A549 (cell line): ENCODE measurements around the gene JADE3. TPM values are rescaled to one million over a fixed set of nuclear protein-coding genes. Genes with fewer than 3 reads are reported as not detected.

Source experiments
- ATAC-seq, 2 experiments: fragments of 200-7000 bp in 1 of 2; fragments of >200 bp in 1 of 2; cut with Nextera tagmentation in 1 of 2; cut with Tn5 transposase in 1 of 2; 3 replicates each; pipeline versions ENCODE4 v1.8.0 to v1.9.1; 2018 to 2020; ENCODE audit warnings: mild to moderate bottlenecking in 1 of 2, moderate library complexity in 1 of 2
- CTCF ChIA-PET: fragments of 300-600 bp; sonication (Branson Sonifier 250); formaldehyde crosslinking; extraction: SDS; loops from one replicate; lab custom pipeline; 2021; ENCODE audit warnings: antibody characterized with exemption, inconsistent platforms; lab: Yijun Ruan, JAX
- POLR2A ChIA-PET: fragments of 350-600 bp; formaldehyde crosslinking; extraction: SDS; loops from one replicate; lab custom pipeline; 2021; ENCODE audit warnings: antibody characterized with exemption, inconsistent platforms; lab: Yijun Ruan, JAX
- DNase-seq, 2 experiments: peaks; one replicate each; pipeline versions ENCODE4 v3.0.0 to v3.0.0-alpha.2; 2011 to 2016; ENCODE audit warnings: low read depth in 1 of 2, low spot score in 1 of 2
- FAIRE-seq: peaks from 2 replicates; lab custom pipeline; 2011; peaks lifted over from hg19 to GRCh38; lab: Jason Lieb, UNC
- H3K27ac ChIP-seq, 2 experiments: fragments of >200 bp; sonication (Bioruptor Twin); formaldehyde crosslinking; 3 replicates each; pipeline ENCODE4 v1.5.1; 2016 to 2017
- H3K4me1 ChIP-seq: fragments of >200 bp; sonication (Bioruptor Twin); formaldehyde crosslinking; 3 replicates; pipeline ENCODE4 v1.6.1; 2016
- H3K4me2 ChIP-seq: fragments of >200 bp; sonication (Bioruptor Twin); formaldehyde crosslinking; 3 replicates; pipeline ENCODE4 v1.6.1; 2016
- H3K4me3 ChIP-seq: fragments of >200 bp; sonication (Bioruptor Twin); formaldehyde crosslinking; 3 replicates; pipeline ENCODE4 v1.5.1; 2016
- H3K9me3 ChIP-seq: fragments of >200 bp; sonication (Bioruptor Twin); formaldehyde crosslinking; 3 replicates; pipeline ENCODE4 v1.6.1; 2016
- ATOH8 ChIP-seq: fragments of 250-450 bp; sonication (Bioruptor Pico); IDR thresholded peaks from 2 replicates; pipeline ENCODE4 v1.5.0; 2020; ENCODE audit warnings: low read depth, mild to moderate bottlenecking, moderate library complexity
- BHLHE40 ChIP-seq: IDR thresholded peaks from 2 replicates; pipeline ENCODE4 v1.6.1; 2012; ENCODE audit warnings: low read depth, low read length, inconsistent platforms
- CBX8 ChIP-seq: fragments of 200-600 bp; sonication (generic); IDR thresholded peaks from 2 replicates; pipeline ENCODE4 v1.6.1; 2016
- CEBPB ChIP-seq, 2 experiments: fragments of >200 bp in 1 of 2; sonication (Bioruptor Twin) in 1 of 2; formaldehyde crosslinking in 1 of 2; IDR thresholded peaks; 2 replicates each; pipeline ENCODE4 v1.6.1; 2012 to 2016
- CHD2 ChIP-seq: fragments of 150-350 bp; IDR thresholded peaks from 2 replicates; pipeline ENCODE4 v1.6.1; 2014; ENCODE audit warnings: low read length; ENCODE audit not compliant: partially characterized antibody
- CHD4 ChIP-seq: fragments of 200-600 bp; sonication (generic); IDR thresholded peaks from 2 replicates; pipeline ENCODE4 v1.6.1; 2016; ENCODE audit warnings: antibody characterized with exemption, mild to moderate bottlenecking, borderline replicate concordance
- CTCF ChIP-seq: fragments of >200 bp; sonication (Bioruptor Twin); formaldehyde crosslinking; IDR thresholded peaks from 3 replicates; pipeline ENCODE4 v1.5.1; 2016
- E2F6 ChIP-seq: IDR thresholded peaks from 2 replicates; pipeline ENCODE4 v1.6.1; 2012; ENCODE audit warnings: low read depth, borderline replicate concordance
- EHMT2 ChIP-seq: fragments of 200-600 bp; sonication (generic); IDR thresholded peaks from 2 replicates; pipeline ENCODE4 v1.6.1; 2016; ENCODE audit warnings: antibody characterized with exemption, low read depth, mild to moderate bottlenecking, moderate library complexity
- ELK1 ChIP-seq: fragments of 150-350 bp; IDR thresholded peaks from 2 replicates; pipeline ENCODE4 v1.6.1; 2014; ENCODE audit warnings: low read depth, mild to moderate bottlenecking, low read length
- HES2 ChIP-seq: fragments of >200 bp; sonication (Bioruptor Twin); formaldehyde crosslinking; IDR thresholded peaks from 2 replicates; pipeline ENCODE4 v1.6.1; 2016
- HEYL ChIP-seq: fragments of 250-450 bp; sonication (Bioruptor Pico); IDR thresholded peaks from 2 replicates; pipeline ENCODE4 v1.8.0; 2021; ENCODE audit warnings: mild to moderate bottlenecking, moderate library complexity
- HOXA7 ChIP-seq: fragments of 250-450 bp; sonication (Bioruptor Pico); IDR thresholded peaks from 2 replicates; pipeline ENCODE4 v1.5.0; 2020; ENCODE audit warnings: mild to moderate bottlenecking, moderate library complexity
- HOXB13 ChIP-seq: fragments of 250-450 bp; sonication (Bioruptor Pico); IDR thresholded peaks from 2 replicates; pipeline ENCODE4 v1.5.0; 2020; ENCODE audit warnings: low read depth, mild to moderate bottlenecking, moderate library complexity
- JUN ChIP-seq, 2 experiments: fragments of >200 bp; sonication (Bioruptor Twin); formaldehyde crosslinking; IDR thresholded peaks; 2 replicates in 1 of 2; 3 replicates in 1 of 2; pipeline ENCODE4 v1.6.1; 2016 to 2017
- KDM1A ChIP-seq: fragments of 200-600 bp; sonication (generic); IDR thresholded peaks from 2 replicates; pipeline ENCODE4 v1.6.1; 2016; ENCODE audit warnings: low read depth, mild to moderate bottlenecking
- NPAS2 ChIP-seq: fragments of 250-450 bp; sonication (Bioruptor Pico); IDR thresholded peaks from 2 replicates; pipeline ENCODE4 v1.8.0; 2022; ENCODE audit warnings: mild to moderate bottlenecking, moderate library complexity, borderline replicate concordance
- NR3C1 ChIP-seq: fragments of >200 bp; sonication (Bioruptor Twin); formaldehyde crosslinking; IDR thresholded peaks from 3 replicates; pipeline ENCODE4 v1.6.1; 2017
- PHF8 ChIP-seq: fragments of 200-600 bp; sonication (generic); IDR thresholded peaks from 2 replicates; pipeline ENCODE4 v1.6.1; 2016; ENCODE audit warnings: low read depth, mild to moderate bottlenecking, antibody characterized with exemption, moderate library complexity, borderline replicate concordance
- RAD21 ChIP-seq, 2 experiments: fragments of >200 bp in 1 of 2; sonication (Bioruptor Twin) in 1 of 2; formaldehyde crosslinking in 1 of 2; IDR thresholded peaks in 1 of 2; conservative IDR thresholded peaks in 1 of 2; 2 replicates in 1 of 2; 3 replicates in 1 of 2; pipeline ENCODE4 v1.6.1; 2012 to 2018; ENCODE audit warnings: inconsistent platforms in 1 of 2
- REST ChIP-seq: fragments of 200-600 bp; sonication (generic); IDR thresholded peaks from 2 replicates; pipeline ENCODE4 v1.6.1; 2016; ENCODE audit warnings: antibody characterized with exemption, mild to moderate bottlenecking, moderate library complexity
- RFX5 ChIP-seq: fragments of 450-650 bp; IDR thresholded peaks from 2 replicates; pipeline ENCODE4 v1.7.1; 2014; ENCODE audit warnings: antibody characterized with exemption, mild to moderate bottlenecking, moderate library complexity
- RNF2 ChIP-seq: fragments of 200-600 bp; sonication (generic); IDR thresholded peaks from 2 replicates; pipeline ENCODE4 v1.6.1; 2016; ENCODE audit warnings: low read depth, mild to moderate bottlenecking, antibody characterized with exemption, moderate library complexity, borderline replicate concordance
- SMC3 ChIP-seq: fragments of >200 bp; sonication (Bioruptor Twin); formaldehyde crosslinking; IDR thresholded peaks from 3 replicates; pipeline ENCODE4 v1.6.1; 2018; ENCODE audit warnings: inconsistent platforms
- USF2 ChIP-seq: fragments of 450-650 bp; IDR thresholded peaks from 2 replicates; pipeline ENCODE4 v1.6.1; 2014; ENCODE audit warnings: antibody characterized with exemption
- WGBS: methylation state at CpG from one replicate; pipeline ENCODE4 v1.1.6; 2017; ENCODE audit errors: missing lambda C conversion rate; 5-methylcytosine and 5-hydroxymethylcytosine counted together
- polyA plus RNA-seq, 4 experiments: library from polyadenylated mRNA; depleted of rRNA in 3 of 4; stranded (reverse); fragments of >200 nt; fragmentation: RNase III in 1 of 4; extraction: RNeasy Plus Mini Kit Qiagen cat#74134 plus additional on column Dnase treatment in 1 of 4; gene quantifications; 2 replicates in 3 of 4; 3 replicates in 1 of 4; pipeline ENCODE4 v1.2.3, GENCODE V29; 2011 to 2017

Gene JADE3
- polyA plus RNA-seq, 2 of the 4 experiments (the other 2 are of a cell fraction) = 10.6 to 19.8 TPM

- ATAC-seq (peak in 1 of 2 experiments; percentile 71; a peak in 4 of 6 replicates), DNase-seq (peak; percentile 46 to 71), FAIRE-seq (peak; percentile 100)
- CTCF ChIA-PET = interaction anchor here (0.7 to 3.6 kb wide), 20 partner anchors 9 to 474 kb away, joined by 3 to 39 read pairs (median 4); partner anchors contain the start of gene JADE3
- TF ChIP-seq SMC3 (peak; percentile 83), RAD21 (conservative IDR thresholded peaks at IDR 0.05 in 1 of 2, IDR thresholded peaks at IDR 0.05 in 1 of 2) (peak; percentile 78 to 80), NPAS2 (CRISPR knock-in tag) (no peak), CHD2 (no peak), BHLHE40 (no peak), CEBPB (IDR thresholded peaks at IDR 0.05) (no peak), EHMT2 (no peak), CTCF (peak; percentile 71), HEYL (CRISPR knock-in tag) (no peak)
- POLR2A ChIA-PET = no interaction called here
- H3K27ac ChIP-seq = no peak overlapping the region
- H3K4me3 ChIP-seq = no peak overlapping the region
- no peaks in the 10 kb centered on the region for H3K9me3 ChIP-seq
- no peaks in the 10 kb centered on the region for H3K4me1 ChIP-seq
- no peak overlapping the region for H3K4me2 ChIP-seq
Measured at GRCh38 chrX:47030339-47030738, 118.1 kb downstream of the JADE3 start.

- Histone ChIP-seq H3K9me3 (no peaks in the 10 kb centered on the region), H3K4me2 (no peak overlapping the region), H3K27ac (no peak overlapping the region), H3K4me1 (no peaks in the 10 kb centered on the region), H3K4me3 (no peak overlapping the region)
- no peak for ATAC-seq
- TF ChIP-seq ATOH8 (CRISPR knock-in tag) = no peak
- TF ChIP-seq EHMT2 = no peak
- TF ChIP-seq RFX5 = no peak
- TF ChIP-seq HOXA7 = no peak
- TF ChIP-seq CHD2 = no peak
- TF ChIP-seq NR3C1 = no peak
- no peak for TF ChIP-seq CHD4
- no peak for TF ChIP-seq USF2
- no peak for TF ChIP-seq PHF8
- no peak for TF ChIP-seq REST
- TF ChIP-seq NPAS2 (CRISPR knock-in tag) = no peak
- TF ChIP-seq E2F6 = no peak
- no peak for TF ChIP-seq ELK1
- no peak for TF ChIP-seq HOXB13 (CRISPR knock-in tag)
- TF ChIP-seq CBX8 = no peak
- TF ChIP-seq HES2 = no peak
- TF ChIP-seq RNF2 = no peak
- TF ChIP-seq KDM1A = no peak
- no peak for TF ChIP-seq JUN (IDR thresholded peaks at IDR 0.05)
- ChIA-PET CTCF (interaction anchor here (1.9 kb wide), 1 partner anchor 9 kb away, joined by 4 read pairs; no protein-coding TSS in a partner anchor), POLR2A (no interaction called here)
- DNase-seq = no peak
- FAIRE-seq = peak; percentile 68
- WGBS = 90% methylated on average over 5 of the region's 5 CpGs
Measured at GRCh38 chrX:47047989-47048388, 135.8 kb downstream of the JADE3 start.
